ENCODE data around the gene CRYL1. TPM values are rescaled to one million over a fixed set of nuclear protein-coding genes. Genes with fewer than 3 reads are reported as not detected.

CRYL1 gene
- polyA plus RNA-seq, 3 donors, result 35.0 to 70.2 (median 51.4) TPM

DNA sequence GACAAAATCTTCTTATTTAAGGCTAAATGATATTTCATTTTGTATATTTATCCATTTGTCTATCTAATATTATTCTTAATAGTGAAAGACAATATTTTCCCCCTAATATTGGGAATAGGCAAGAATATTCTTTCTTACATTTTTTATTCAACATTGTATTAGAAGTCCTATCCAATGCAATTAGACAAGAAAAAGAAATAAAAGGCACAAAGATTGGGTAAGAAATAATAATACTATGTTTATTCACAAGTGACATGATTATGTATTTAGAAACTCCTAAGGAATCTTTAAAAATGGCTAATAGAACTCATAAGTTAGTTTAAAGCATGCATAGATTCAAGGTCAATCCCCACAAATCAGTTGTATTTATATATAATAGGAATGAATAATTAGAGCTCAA is 11.3 kb upstream of the CRYL1 start:
- no peak overlapping the region for H3K4me3 ChIP-seq (replicated peaks in 1 of 3; ENCODE audit: low read depth in 2 of 3, low read length in 3 of 3)
- peaks cover 5 to 12% of the 10 kb centered on the region in 2 donors for H3K9me3 ChIP-seq (replicated peaks in 1 of 2; ENCODE audit: control insufficient read depth in 1 of 2, insufficient read depth in 1 of 2, low read length in 2 of 2)
- no peak overlapping the region for H3K4me2 ChIP-seq (replicated peaks; ENCODE audit: extremely low read depth, low read length, poor library complexity, severe bottlenecking)
- intact Hi-C loops (cut with micrococcal nuclease), result no loop called here
- H3K79me2 ChIP-seq (ENCODE audit: insufficient read depth, low read length), result no peaks in the 10 kb centered on the region
- no peaks in the 10 kb centered on the region for H3K4me1 ChIP-seq (ENCODE audit: control insufficient read depth in 1 of 2, insufficient read depth in 2 of 2, low read length in 2 of 2)
- no peak overlapping the region for H3K4me3 Mint-ChIP-seq
- H3K36me3 Mint-ChIP-seq, result no peaks in the 10 kb centered on the region
- no peaks in the 10 kb centered on the region for H3K36me3 ChIP-seq (replicated peaks in 1 of 2; ENCODE audit: control insufficient read depth in 1 of 2, insufficient read depth in 2 of 2, low read length in 2 of 2)
- H3K4me1 Mint-ChIP-seq, result peaks cover 6% of the 10 kb centered on the region
- H3K27me3 Mint-ChIP-seq (ENCODE audit: low read depth in 3 of 3), result peaks cover 0 to 3% (median 2%) of the 10 kb centered on the region in 3 donors
- H3K9ac ChIP-seq (ENCODE audit: insufficient read depth, low read length, poor library complexity, severe bottlenecking), result no peak overlapping the region
- H3K27ac ChIP-seq (ENCODE audit: low read depth in 1 of 2, low read length in 2 of 2), result no peak overlapping the region
- H3K27ac Mint-ChIP-seq, result no peak overlapping the region
- DNase-seq, result no peak
- no peaks in the 10 kb centered on the region for H4K20me1 ChIP-seq (ENCODE audit: insufficient read depth, low read length)
- no peaks in the 10 kb centered on the region for H3K27me3 ChIP-seq (ENCODE audit: control insufficient read depth in 2 of 2, insufficient read depth in 2 of 2, low read length in 2 of 2)
- no peak overlapping the region for H2AFZ ChIP-seq (ENCODE audit: insufficient read depth, low read depth, low read length, poor library complexity, severe bottlenecking)
- TF ChIP-seq, protein P1, sequence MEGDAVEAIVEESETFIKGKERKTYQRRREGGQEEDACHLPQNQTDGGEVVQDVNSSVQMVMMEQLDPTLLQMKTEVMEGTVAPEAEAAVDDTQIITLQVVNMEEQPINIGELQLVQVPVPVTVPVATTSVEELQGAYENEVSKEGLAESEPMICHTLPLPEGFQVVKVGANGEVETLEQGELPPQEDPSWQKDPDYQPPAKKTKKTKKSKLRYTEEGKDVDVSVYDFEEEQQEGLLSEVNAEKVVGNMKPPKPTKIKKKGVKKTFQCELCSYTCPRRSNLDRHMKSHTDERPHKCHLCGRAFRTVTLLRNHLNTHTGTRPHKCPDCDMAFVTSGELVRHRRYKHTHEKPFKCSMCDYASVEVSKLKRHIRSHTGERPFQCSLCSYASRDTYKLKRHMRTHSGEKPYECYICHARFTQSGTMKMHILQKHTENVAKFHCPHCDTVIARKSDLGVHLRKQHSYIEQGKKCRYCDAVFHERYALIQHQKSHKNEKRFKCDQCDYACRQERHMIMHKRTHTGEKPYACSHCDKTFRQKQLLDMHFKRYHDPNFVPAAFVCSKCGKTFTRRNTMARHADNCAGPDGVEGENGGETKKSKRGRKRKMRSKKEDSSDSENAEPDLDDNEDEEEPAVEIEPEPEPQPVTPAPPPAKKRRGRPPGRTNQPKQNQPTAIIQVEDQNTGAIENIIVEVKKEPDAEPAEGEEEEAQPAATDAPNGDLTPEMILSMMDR (IDR thresholded peaks at IDR 0.05), result no peak
- H3K9me3 Mint-ChIP-seq, result peaks cover 4 to 30% (median 12%) of the 10 kb centered on the region in 7 donors

DNA sequence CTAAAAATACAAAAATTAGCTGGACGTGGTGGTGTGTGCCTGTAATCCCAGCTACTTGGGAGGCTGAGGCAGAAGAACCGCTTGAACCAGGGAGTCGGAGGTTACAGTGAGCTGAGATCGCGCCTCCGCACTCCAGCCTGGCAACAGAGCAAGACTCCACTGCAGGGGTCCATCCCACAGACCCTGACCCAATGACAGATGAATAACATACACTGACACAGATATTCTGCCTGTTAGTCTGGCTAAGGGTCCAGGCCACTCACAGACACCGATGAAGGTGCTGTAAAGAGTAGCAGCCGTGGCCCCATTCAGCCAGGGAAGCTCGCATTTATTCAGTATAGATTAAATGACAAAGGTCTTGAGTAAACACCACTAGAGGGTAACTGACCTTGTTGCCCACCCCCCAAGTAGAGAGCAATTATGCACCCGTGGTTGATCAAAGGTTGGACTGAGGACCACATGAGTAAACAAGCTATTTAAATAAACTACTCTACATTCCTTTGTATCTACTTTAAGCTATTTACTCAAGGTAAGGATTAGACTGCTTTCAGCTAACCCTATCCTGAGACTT is 8.5 kb upstream of the CRYL1 start:
- 98% methylated on average over 8 of the region's 10 CpGs for whole genome bisulfite sequencing (ENCODE audit: insufficient coverage)
- peaks cover 5 to 10% of the 10 kb centered on the region in 2 donors for H3K9me3 ChIP-seq (replicated peaks in 1 of 2; ENCODE audit: control insufficient read depth in 1 of 2, insufficient read depth in 1 of 2, low read length in 2 of 2)
- H3K4me3 ChIP-seq (replicated peaks in 1 of 3; ENCODE audit: low read depth in 2 of 3, low read length in 3 of 3), result no peak overlapping the region
- H3K79me2 ChIP-seq (ENCODE audit: insufficient read depth, low read length), result no peaks in the 10 kb centered on the region
- H4K20me1 ChIP-seq (ENCODE audit: insufficient read depth, low read length), result no peaks in the 10 kb centered on the region
- Mint-ChIP-seq H3K27me3 (ENCODE audit: low read depth in 3 of 3) (peaks cover 0 to 6% (median 2%) of the 10 kb centered on the region in 3 donors), H3K27ac (no peak overlapping the region), H3K4me3 (no peak overlapping the region), H3K36me3 (no peaks in the 10 kb centered on the region), H3K4me1 (peaks cover 6% of the 10 kb centered on the region), H3K9me3 (peaks cover 3 to 31% (median 17%) of the 10 kb centered on the region in 7 donors)
- no peak overlapping the region for H3K4me2 ChIP-seq (replicated peaks; ENCODE audit: extremely low read depth, low read length, poor library complexity, severe bottlenecking)
- no peak overlapping the region for H2AFZ ChIP-seq (ENCODE audit: insufficient read depth, low read depth, low read length, poor library complexity, severe bottlenecking)
- H3K27ac ChIP-seq (ENCODE audit: low read depth in 1 of 2, low read length in 2 of 2), result no peak overlapping the region
- no peak for DNase-seq
- TF ChIP-seq, protein P1 (IDR thresholded peaks at IDR 0.05), result no peak
- H3K9ac ChIP-seq (ENCODE audit: insufficient read depth, low read length, poor library complexity, severe bottlenecking), result no peak overlapping the region
- H3K36me3 ChIP-seq (replicated peaks in 1 of 2; ENCODE audit: control insufficient read depth in 1 of 2, insufficient read depth in 2 of 2, low read length in 2 of 2), result no peaks in the 10 kb centered on the region
- H3K4me1 ChIP-seq (ENCODE audit: control insufficient read depth in 1 of 2, insufficient read depth in 2 of 2, low read length in 2 of 2), result no peaks in the 10 kb centered on the region
- H3K27me3 ChIP-seq (ENCODE audit: control insufficient read depth in 2 of 2, insufficient read depth in 2 of 2, low read length in 2 of 2), result no peaks in the 10 kb centered on the region
- intact Hi-C loops (cut with micrococcal nuclease), result no loop called here
